GM21737 (cell line): Measurements from ENCODE around the gene METTL24.

ENCODE experiments used
- ATAC-seq: cut with Tn5 transposase; IDR thresholded peaks from one replicate; pipeline ENCODE4 v1.9.1; 2021; ENCODE audit warnings: mild to moderate bottlenecking, moderate library complexity; ENCODE audit not compliant: unreplicated experiment

Gene METTL24

DNA sequence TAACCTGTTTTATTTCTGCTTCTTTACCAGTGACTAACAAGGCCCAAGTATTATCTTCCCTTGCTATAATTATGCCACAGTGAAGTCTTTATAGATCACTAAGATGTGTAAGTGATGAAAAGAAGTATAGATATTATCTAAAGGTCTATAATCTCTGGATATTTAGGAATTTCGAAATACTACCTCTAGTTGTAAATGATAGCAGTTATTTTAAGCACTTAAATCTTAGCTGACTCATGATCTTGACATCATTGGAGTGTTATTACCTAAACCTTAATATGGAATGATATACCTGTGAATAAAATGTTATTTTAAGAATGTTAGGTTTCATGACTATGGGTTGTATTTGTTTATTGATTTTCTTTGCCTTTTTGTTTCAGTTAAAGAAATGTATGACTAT lies 146.4 kb downstream of the METTL24 start:
- ATAC-seq, result no peak

DNA sequence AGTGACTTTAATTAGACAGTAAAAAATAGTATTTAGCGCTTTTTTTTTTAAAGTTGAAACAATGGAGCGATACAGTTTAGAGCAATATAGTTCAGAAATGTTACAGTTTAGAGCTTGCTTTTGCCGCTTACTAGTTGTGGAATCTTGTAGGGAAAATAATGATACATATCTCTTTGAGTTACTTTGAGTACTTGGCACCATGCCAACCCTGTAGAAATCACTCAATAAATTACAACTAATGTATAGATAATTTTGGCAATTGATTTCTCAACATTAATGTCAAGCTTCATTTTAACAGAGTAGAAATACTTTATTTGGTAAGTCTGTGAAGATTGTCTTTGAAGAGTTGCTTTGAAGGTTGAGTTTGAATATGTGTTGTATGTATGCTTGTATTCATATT lies 150.5 kb downstream of the METTL24 start:
- ATAC-seq, result no peak

DNA sequence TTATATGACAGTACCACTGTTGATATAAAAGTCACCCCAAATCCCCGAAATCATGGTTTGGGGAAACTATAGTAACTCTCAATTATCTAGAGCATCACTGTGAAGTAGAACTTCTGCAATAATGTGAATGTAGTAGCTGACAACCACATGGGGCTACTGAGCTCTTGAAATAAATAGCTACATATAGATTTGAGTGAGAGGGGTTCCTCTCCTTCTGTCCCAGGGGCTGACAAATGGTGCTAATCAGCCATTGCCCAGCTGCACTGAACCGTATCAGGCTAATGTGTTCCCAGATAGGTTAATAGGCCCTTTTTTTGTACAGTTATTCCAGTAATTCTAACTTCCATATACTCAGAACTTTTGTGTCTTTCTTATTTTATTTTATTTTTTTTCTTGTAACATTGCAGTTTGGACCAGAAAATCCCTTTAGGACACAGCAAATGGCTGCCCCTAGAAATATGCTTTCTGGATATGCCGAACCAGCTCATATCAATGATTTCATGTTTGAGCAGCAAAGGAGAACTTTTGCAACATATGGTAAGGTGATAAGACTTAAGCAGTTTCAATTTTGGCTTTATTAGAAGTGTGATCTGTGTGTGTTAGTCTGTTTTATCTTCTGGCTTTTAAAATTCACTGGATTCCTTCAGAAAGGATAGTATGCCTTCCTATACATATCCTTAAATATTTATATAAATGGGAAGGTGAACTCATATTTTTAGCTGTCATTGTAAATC lies 156.8 kb downstream of the METTL24 start:
- no peak for ATAC-seq

DNA sequence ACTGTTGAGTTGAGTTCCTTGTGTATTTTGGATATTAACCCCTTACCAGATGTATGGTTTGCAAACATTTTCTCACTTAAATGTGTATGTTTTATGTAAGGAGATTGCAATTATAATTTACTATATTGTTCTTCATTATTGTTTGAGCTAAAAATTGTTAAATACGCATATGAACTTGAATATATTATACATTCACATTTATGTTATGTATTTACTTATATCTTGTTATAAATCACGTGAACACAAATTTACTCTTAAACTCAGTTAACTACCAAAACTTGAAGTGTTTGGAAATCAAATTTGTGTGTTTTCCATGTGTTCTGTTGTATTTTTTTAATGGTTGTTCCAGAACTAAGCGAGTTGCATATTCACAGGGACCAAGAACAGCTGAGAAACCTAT lies 159.6 kb downstream of the METTL24 start:
- ATAC-seq, result no peak

DNA sequence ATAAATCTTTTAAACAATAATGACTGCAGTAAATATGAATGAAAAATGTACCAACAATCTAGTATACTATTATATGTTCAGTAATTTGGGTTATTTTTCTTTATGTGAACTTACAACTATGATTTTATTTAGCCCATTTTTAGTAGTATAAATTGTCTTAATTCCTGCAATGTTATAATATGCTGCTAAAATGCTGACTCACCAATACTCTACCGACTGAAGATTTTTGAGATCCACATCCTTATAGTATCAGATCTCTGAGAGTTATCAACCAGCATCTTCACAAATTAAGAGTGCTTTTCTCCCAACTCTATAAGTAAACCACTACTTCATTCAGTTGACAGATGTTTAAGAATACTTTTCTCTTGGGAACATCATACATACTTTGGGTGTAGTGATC lies 161.3 kb downstream of the METTL24 start:
- ATAC-seq, result no peak

DNA sequence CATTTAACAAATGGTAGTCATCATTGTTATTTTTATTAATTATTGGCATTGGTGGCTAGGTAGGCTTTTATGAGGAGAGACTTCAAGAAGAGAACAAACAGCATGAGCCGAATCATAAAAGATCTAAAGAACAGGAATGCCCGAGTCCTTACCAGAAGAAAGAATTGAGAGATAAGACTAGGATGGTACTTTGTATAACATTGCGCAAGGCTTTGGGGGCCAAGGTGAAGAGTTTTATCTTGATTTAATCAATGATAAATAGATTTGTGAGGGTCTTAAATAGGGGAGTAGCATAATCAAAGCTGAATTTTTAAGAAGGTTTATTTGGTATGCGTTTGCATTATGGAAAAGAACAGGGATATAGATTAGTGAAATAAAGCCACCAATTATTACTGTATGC lies 162.5 kb downstream of the METTL24 start:
- no peak for ATAC-seq
